Thymus (tissue), 11 donors: ENCODE measurements around the gene CUTA. TPM values are rescaled to one million over a fixed set of nuclear protein-coding genes. Genes with fewer than 3 reads are reported as not detected.

Experiments
- DNase-seq, 9 donors: peaks; one replicate each; pipeline ENCODE4 v3.0.0-alpha.2; 2013; ENCODE audit warnings: low spot score in 9 of 9, low read depth in 6 of 9, missing footprints in 1 of 9
- H3K27ac ChIP-seq, 2 donors: one replicate each; pipeline ENCODE4 v1.5.1; 2013; ENCODE audit warnings: control low read depth in 1 of 2, low read depth in 1 of 2, low read length in 1 of 2, mild to moderate bottlenecking in 1 of 2, moderate library complexity in 1 of 2
- H3K27me3 ChIP-seq, 2 donors: one replicate each; pipeline ENCODE4 v1.5.1; 2013; ENCODE audit warnings: low read length in 1 of 2; ENCODE audit not compliant: control insufficient read depth in 2 of 2, insufficient read depth in 1 of 2
- H3K36me3 ChIP-seq, 2 donors: one replicate each; pipeline ENCODE4 v1.5.1; 2013; ENCODE audit warnings: low read length in 1 of 2, mild to moderate bottlenecking in 1 of 2, moderate library complexity in 1 of 2; ENCODE audit not compliant: control insufficient read depth in 2 of 2, insufficient read depth in 2 of 2
- H3K4me1 ChIP-seq, 2 donors: one replicate each; pipeline ENCODE4 v1.5.1; 2013; ENCODE audit warnings: low read length in 2 of 2; ENCODE audit not compliant: control insufficient read depth in 2 of 2, insufficient read depth in 2 of 2
- H3K4me3 ChIP-seq, 2 donors: one replicate each; pipeline ENCODE4 v1.5.1; 2013; ENCODE audit warnings: low read length in 2 of 2, control low read depth in 1 of 2, mild to moderate bottlenecking in 1 of 2
- H3K9me3 ChIP-seq, 2 donors: one replicate each; pipeline ENCODE4 v1.5.1; 2013; ENCODE audit warnings: low read length in 1 of 2, mild to moderate bottlenecking in 1 of 2; ENCODE audit not compliant: control insufficient read depth in 2 of 2, insufficient read depth in 1 of 2
- WGBS: extraction: QIAGEN DNeasy Blood & Tissue Kit; methylation state at CpG from one replicate; pipeline ENCODE4 v1.1.7; 2013; 5-methylcytosine and 5-hydroxymethylcytosine counted together
- polyA plus RNA-seq: library from polyadenylated mRNA; stranded (reverse); fragments of 200-250 nt; gene quantifications from one replicate; pipeline ENCODE4 v1.2.3, GENCODE V29; 2013
- total RNA-seq: library from RNA; stranded (reverse); fragments of 120-200 nt; gene quantifications from one replicate; pipeline ENCODE4 v1.2.4, GENCODE V29; 2013
- donor health status: healthy.

The CUTA gene
- total and polyA plus RNA-seq, 2 donors = 136 to 199 TPM

DNA sequence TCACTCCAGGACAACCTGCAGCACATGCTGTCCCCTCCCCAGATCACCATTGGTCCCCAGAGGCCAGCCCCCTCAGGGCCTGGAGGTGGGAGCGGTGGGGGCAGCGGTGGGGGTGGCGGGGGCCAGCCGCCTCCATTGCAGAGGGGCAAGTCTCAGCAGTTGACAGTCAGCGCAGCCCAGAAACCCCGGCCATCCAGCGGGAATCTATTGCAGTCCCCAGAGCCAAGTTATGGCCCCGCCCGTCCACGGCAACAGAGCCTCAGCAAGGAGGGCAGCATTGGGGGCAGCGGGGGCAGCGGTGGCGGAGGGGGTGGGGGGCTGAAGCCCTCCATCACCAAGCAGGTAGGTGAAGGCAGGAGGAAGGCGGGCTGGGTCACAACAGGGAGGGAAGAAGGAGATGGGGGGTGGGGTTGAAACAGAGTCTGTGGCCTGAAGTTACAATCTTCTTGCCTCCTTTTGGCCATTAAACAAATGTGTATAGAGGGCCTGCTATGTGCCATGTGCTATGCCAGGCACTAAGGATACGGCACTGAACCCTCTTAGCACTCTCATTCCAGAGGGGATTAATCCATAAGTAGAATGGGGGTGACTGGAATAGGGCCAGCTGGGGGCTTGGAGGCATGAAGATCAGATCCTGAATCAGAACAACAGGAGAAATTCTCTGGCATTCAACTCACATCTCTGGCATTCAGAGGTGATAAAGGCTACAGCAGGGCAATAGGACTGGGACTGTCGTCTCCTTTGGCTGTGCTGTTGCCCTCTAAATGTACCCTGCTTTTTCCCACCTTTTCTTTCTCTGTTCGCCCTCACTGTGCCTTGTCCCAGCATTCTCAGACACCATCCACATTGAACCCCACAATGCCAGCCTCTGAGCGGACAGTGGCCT is 26.0 kb upstream of the CUTA start:
- H3K36me3 ChIP-seq = peaks cover 85 to 94% of the 10 kb centered on the region in 2 donors
- DNase-seq = no peak
- no peaks in the 10 kb centered on the region for H3K4me1 ChIP-seq
- H3K27me3 ChIP-seq = no peaks in the 10 kb centered on the region
- no peak overlapping the region for H3K27ac ChIP-seq
- no peak overlapping the region for H3K4me3 ChIP-seq
- WGBS = 97% methylated on average over 18 of the region's 18 CpGs
- no peaks in the 10 kb centered on the region for H3K9me3 ChIP-seq

DNA sequence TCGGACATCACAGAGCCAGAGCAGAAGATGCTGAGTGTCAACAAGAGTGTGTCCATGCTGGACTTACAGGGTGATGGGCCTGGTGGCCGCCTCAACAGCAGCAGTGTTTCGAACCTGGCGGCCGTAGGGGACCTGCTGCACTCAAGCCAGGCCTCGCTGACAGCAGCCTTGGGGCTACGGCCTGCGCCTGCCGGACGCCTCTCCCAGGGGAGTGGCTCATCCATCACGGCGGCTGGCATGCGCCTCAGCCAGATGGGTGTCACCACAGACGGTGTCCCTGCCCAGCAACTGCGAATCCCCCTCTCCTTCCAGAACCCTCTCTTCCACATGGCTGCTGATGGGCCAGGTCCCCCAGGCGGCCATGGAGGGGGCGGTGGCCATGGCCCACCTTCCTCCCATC is 25.1 kb upstream of the CUTA start:
- Histone ChIP-seq H3K27ac (no peak overlapping the region), H3K36me3 (peaks cover 85 to 94% of the 10 kb centered on the region in 2 donors), H3K4me1 (no peaks in the 10 kb centered on the region), H3K4me3 (no peak overlapping the region), H3K27me3 (no peaks in the 10 kb centered on the region), H3K9me3 (no peaks in the 10 kb centered on the region)
- DNase-seq = no peak
- 98% methylated on average over 17 of the region's 17 CpGs for WGBS

DNA sequence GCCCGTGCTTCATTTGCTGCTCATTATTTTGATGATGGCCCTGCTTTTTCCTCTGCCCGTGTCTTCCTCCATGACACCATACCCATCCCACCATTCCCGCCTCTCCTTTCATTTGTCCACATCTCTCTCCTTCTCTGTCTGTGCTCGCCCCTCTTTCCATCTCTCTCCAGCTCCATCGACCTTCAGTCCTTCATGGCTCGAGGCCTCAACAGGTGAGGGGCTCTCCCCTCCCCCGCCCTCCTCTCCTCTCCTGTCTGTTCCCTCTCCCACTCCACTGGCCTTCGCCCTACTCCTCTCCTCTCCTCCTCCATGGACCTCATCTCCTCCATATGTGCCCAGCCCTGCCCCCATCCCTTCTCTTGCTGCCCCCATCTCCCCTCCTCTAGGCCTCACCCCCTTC is 24.4 kb upstream of the CUTA start:
- Histone ChIP-seq H3K27me3 (no peaks in the 10 kb centered on the region), H3K27ac (no peak overlapping the region), H3K4me3 (no peak overlapping the region), H3K36me3 (peaks cover 85 to 93% of the 10 kb centered on the region in 2 donors), H3K9me3 (no peaks in the 10 kb centered on the region), H3K4me1 (no peaks in the 10 kb centered on the region)
- 97% methylated on average over 8 of the region's 8 CpGs for WGBS
- no peak for DNase-seq

DNA sequence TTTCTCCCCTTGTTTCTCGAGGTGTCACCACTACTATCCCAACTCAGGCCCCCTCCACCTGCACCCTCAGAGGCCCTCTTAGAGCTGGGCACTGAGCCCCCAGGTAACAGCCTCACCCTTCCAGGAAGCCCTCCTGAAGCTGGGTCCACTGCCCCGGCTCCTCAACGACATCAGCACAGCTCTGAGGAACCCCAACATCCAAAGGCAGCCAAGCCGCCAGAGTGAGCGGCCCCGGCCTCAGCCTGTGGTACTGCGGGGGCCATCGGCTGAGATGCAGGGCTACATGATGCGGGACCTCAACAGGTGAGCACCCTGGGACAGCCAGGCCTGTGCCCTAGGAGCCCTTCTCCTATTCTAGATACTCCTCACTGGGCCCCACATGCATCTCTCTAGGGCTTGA is 23.6 kb upstream of the CUTA start:
- peaks cover 81 to 92% of the 10 kb centered on the region in 2 donors for H3K36me3 ChIP-seq
- H3K27me3 ChIP-seq = no peaks in the 10 kb centered on the region
- no peak for DNase-seq
- H3K4me1 ChIP-seq = no peaks in the 10 kb centered on the region
- no peak overlapping the region for H3K27ac ChIP-seq
- H3K9me3 ChIP-seq = no peaks in the 10 kb centered on the region
- WGBS = 96% methylated on average over 9 of the region's 9 CpGs
- H3K4me3 ChIP-seq = no peak overlapping the region

DNA sequence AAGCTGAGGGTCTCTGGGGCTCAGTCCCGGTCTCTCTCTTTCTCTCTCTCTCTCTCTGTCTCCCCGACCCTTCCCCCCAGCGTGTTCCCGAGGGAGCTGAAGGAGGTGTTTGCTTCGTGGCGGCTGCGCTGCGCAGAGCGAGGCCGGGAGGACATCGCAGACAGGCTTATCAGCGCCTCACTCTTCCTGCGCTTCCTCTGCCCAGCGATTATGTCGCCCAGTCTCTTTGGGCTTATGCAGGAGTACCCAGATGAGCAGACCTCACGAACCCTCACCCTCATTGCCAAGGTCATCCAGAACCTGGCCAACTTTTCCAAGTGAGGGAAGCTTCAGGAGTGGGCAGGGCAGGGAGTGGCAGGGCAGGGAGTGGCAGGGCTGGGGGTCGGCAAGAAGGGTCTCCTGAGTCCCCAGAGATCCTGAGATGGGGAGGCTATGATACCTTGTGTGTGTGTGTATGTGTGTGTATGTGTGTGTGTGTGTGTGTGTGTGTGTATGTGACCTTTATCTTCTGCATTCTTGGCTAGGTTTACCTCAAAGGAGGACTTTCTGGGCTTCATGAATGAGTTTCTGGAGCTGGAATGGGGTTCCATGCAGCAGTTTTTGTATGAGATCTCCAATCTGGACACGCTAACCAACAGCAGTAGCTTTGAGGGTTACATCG is 22.9 kb upstream of the CUTA start:
- 95% methylated on average over 19 of the region's 19 CpGs for WGBS
- peaks cover 78 to 92% of the 10 kb centered on the region in 2 donors for H3K36me3 ChIP-seq
- no peak for DNase-seq
- no peaks in the 10 kb centered on the region for H3K4me1 ChIP-seq
- H3K9me3 ChIP-seq = no peaks in the 10 kb centered on the region
- H3K4me3 ChIP-seq = no peak overlapping the region
- H3K27ac ChIP-seq = no peak overlapping the region
- H3K27me3 ChIP-seq = no peaks in the 10 kb centered on the region

DNA sequence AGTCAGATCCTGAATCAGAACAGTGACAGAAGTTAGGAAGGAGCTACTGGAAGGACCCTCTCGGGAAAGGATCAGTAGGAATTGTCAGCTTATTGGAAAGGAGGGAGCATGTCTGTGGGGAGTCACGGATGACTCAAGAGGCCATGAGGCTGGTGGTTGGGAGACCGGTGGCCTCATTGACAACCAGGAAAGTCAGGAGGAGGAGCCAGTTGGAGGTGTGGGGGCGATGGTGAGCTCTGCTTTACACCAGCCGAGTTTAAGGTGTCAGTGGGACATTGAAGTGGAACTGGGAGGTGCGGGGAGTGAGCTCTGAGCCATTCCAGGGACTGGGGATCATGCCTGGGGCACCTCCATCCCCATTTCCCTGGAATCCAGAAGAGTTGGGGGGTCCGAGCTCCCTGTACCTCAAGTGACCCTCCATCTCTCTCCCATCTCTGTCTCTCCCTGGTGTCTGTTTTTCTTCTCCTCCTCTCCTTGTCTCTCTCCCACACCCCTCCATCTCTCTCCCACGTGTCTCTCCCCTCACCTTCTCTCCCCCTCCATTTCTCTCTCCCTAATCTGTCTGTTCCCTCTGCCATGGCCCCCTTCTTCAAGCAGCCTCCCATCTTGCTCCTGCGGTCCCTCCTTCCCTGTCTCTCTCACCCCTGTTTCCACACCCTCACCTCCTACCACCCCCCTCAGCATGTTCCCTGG is 22.2 kb upstream of the CUTA start:
- Histone ChIP-seq H3K4me3 (no peak overlapping the region), H3K4me1 (no peaks in the 10 kb centered on the region), H3K9me3 (no peaks in the 10 kb centered on the region), H3K27ac (no peak overlapping the region), H3K36me3 (peaks cover 82 to 93% of the 10 kb centered on the region in 2 donors), H3K27me3 (no peaks in the 10 kb centered on the region)
- DNase-seq = no peak
- 90% methylated on average over 9 of the region's 9 CpGs for WGBS

DNA sequence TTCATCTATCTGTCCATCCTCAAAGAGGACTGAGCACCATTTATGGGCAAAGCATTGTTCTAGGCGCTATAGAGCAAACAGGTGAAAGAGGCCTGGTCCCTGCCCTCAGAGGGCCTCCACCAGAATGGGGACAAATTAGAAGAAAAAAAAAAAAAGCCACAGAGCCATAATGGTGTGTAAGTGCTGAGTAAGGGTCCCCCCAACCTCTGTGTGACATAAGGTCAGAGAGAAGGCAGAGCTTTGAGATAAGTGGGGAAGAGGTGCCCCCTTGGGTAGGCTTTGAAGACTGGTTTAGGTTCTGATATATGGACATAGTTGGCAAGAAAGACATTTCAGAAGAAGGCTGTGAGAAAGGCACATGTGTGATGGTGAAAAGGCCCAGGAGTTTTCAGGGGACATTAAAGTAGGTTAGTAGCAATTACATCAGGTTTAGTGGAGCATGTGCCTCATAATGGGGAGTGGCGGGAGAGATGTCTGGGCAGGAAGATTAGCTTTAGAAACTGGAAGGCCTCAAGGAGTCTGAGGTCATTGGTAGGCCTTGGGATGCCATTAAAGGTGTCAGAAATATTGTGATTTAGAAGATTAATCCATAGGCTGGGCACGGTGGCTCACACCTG is 21.2 kb upstream of the CUTA start:
- no peaks in the 10 kb centered on the region for H3K27me3 ChIP-seq
- peaks cover 74 to 85% of the 10 kb centered on the region in 2 donors for H3K36me3 ChIP-seq
- no peak overlapping the region for H3K4me3 ChIP-seq
- no peak for DNase-seq
- 98% methylated on average over 3 of the region's 3 CpGs for WGBS
- no peaks in the 10 kb centered on the region for H3K4me1 ChIP-seq
- H3K27ac ChIP-seq = no peak overlapping the region
- H3K9me3 ChIP-seq = no peaks in the 10 kb centered on the region

DNA sequence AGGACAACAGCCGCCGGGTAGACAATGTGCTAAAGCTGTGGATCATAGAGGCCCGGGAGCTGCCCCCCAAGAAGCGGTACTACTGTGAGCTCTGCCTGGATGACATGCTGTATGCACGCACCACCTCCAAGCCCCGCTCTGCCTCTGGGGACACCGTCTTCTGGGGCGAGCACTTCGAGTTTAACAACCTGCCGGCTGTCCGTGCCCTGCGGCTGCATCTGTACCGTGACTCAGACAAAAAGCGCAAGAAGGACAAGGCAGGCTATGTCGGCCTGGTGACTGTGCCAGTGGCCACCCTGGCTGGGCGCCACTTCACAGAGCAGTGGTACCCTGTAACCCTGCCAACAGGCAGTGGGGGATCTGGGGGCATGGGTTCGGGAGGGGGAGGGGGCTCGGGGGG is 19.8 kb upstream of the CUTA start:
- DNase-seq = no peak
- Histone ChIP-seq H3K4me1 (peaks cover 2 to 11% of the 10 kb centered on the region in 2 donors), H3K27ac (no peak overlapping the region), H3K4me3 (no peak overlapping the region), H3K27me3 (no peaks in the 10 kb centered on the region), H3K9me3 (no peaks in the 10 kb centered on the region), H3K36me3 (peaks cover 62 to 72% of the 10 kb centered on the region in 2 donors)
- WGBS = 97% methylated on average over 18 of the region's 18 CpGs
